ENCODE results near the gene PGPEP1. TPM values are rescaled to one million over a fixed set of nuclear protein-coding genes. Genes with fewer than 3 reads are reported as not detected.

Gene PGPEP1
- polyA plus RNA-seq, 1 donor from 2014 or later: 5.9 TPM

- Histone ChIP-seq H2AFZ (ENCODE audit: low read depth, low read length) (no peak overlapping the region), H3K36me3 (ENCODE audit: insufficient read depth, low read length) (no peaks in the 10 kb centered on the region), H3K27me3 (ENCODE audit: insufficient read depth, low read depth, low read length) (no peaks in the 10 kb centered on the region), H3K4me2 (ENCODE audit: low read length) (no peak overlapping the region), H4K20me1 (ENCODE audit: insufficient read depth) (no peaks in the 10 kb centered on the region), H3K9me2 (ENCODE audit: insufficient read depth, low read length) (no peaks in the 10 kb centered on the region), H3K9ac (ENCODE audit: low read length) (no peak overlapping the region), H3F3A (ENCODE audit: insufficient read depth, low read length, poor library complexity, severe bottlenecking) (no peaks in the 10 kb centered on the region), H3K4me3 (ENCODE audit: low read length) (no peak overlapping the region), H3K27ac (ENCODE audit: low read length) (no peak overlapping the region), H3K79me2 (replicated peaks; ENCODE audit: insufficient read depth, low read length) (no peaks in the 10 kb centered on the region), H3K9me3 (ENCODE audit: low read length) (no peaks in the 10 kb centered on the region)
- TF ChIP-seq POLR2AphosphoS5 (IDR thresholded peaks at IDR 0.05): no peak
- no peak for TF ChIP-seq TAF1 (IDR thresholded peaks at IDR 0.05; ENCODE audit: low read depth)
- TF ChIP-seq SMC3 (conservative IDR thresholded peaks at IDR 0.05; ENCODE audit: poor library complexity): no peak
- TF ChIP-seq RAD21 (conservative IDR thresholded peaks at IDR 0.05): no peak
- no peak for TF ChIP-seq MXI1 (conservative IDR thresholded peaks at IDR 0.05; ENCODE audit: poor library complexity, severe bottlenecking)
- TF ChIP-seq EP300 (conservative IDR thresholded peaks at IDR 0.05; ENCODE audit: poor library complexity, severe bottlenecking): no peak
- no peak for TF ChIP-seq CTCF (IDR thresholded peaks at IDR 0.05; ENCODE audit: poor library complexity, severe bottlenecking)
- no peak for TF ChIP-seq EZH2 (IDR thresholded peaks at IDR 0.05; ENCODE audit: borderline replicate concordance, insufficient read depth, low read length, poor library complexity, severe bottlenecking)
Measured at GRCh38 chr19:18330868-18331267, 9.5 kb upstream of the PGPEP1 start.

- Histone ChIP-seq H3F3A (ENCODE audit: insufficient read depth, low read length, poor library complexity, severe bottlenecking) (no peaks in the 10 kb centered on the region), H2AFZ (ENCODE audit: low read depth, low read length) (no peak overlapping the region), H3K36me3 (ENCODE audit: insufficient read depth, low read length) (no peaks in the 10 kb centered on the region)
Measured at GRCh38 chr19:18332917-18333530, 7.4 kb upstream of the PGPEP1 start.

More at GRCh38 chr19:18332917-18333530, 7.4 kb upstream of the PGPEP1 start:
- no peaks in the 10 kb centered on the region for H3K9me2 ChIP-seq (ENCODE audit: insufficient read depth, low read length)
- TF ChIP-seq SMC3 (conservative IDR thresholded peaks at IDR 0.05; ENCODE audit: poor library complexity): no peak
- no peak for TF ChIP-seq EZH2 (IDR thresholded peaks at IDR 0.05; ENCODE audit: borderline replicate concordance, insufficient read depth, low read length, poor library complexity, severe bottlenecking)
- TF ChIP-seq CTCF (IDR thresholded peaks at IDR 0.05; ENCODE audit: poor library complexity, severe bottlenecking): no peak
- no peak for TF ChIP-seq EP300 (conservative IDR thresholded peaks at IDR 0.05; ENCODE audit: poor library complexity, severe bottlenecking)
- no peak for TF ChIP-seq RAD21 (conservative IDR thresholded peaks at IDR 0.05)
- no peak for TF ChIP-seq REST (IDR thresholded peaks at IDR 0.05; ENCODE audit: borderline replicate concordance)
- TF ChIP-seq TAF1 (IDR thresholded peaks at IDR 0.05; ENCODE audit: low read depth): no peak
- no peak overlapping the region for H3K4me3 ChIP-seq (ENCODE audit: low read length)
- H3K27ac ChIP-seq (ENCODE audit: low read length): no peak overlapping the region
- H3K79me2 ChIP-seq (replicated peaks; ENCODE audit: insufficient read depth, low read length): no peaks in the 10 kb centered on the region
- no peak overlapping the region for H3K4me2 ChIP-seq (ENCODE audit: low read length)
- H3K9ac ChIP-seq (ENCODE audit: low read length): no peak overlapping the region
- H3K9me3 ChIP-seq (ENCODE audit: low read length): no peaks in the 10 kb centered on the region
- H4K20me1 ChIP-seq (ENCODE audit: insufficient read depth): no peaks in the 10 kb centered on the region
- H3K27me3 ChIP-seq (ENCODE audit: insufficient read depth, low read depth, low read length): no peaks in the 10 kb centered on the region

Measured in neural cell (in vitro differentiated cells).